GM19452 (cell line): ENCODE measurements around the gene BCAN.
"Not testable (repeated sequence)": the region's sequence is repeated elsewhere in the genome, so short reads cannot be mapped to it uniquely, and the experiment has no call there.

Experiments
- ATAC-seq: cut with Tn5 transposase; IDR thresholded peaks from one replicate; pipeline ENCODE4 v1.9.1; 2021; ENCODE audit not compliant: unreplicated experiment

The BCAN gene

GRCh38 chr1:156641761-156642264 is at the start of gene BCAN:
Gene BCAN (plus strand): TSS chr1:156642117. CDS start chr1:156646055, 3,938 bp downstream.
- no peak for ATAC-seq

GRCh38 chr1:156592158-156592909 is 49.6 kb upstream of the BCAN start:
- ATAC-seq = no peak

GRCh38 chr1:156592910-156593660 is 48.8 kb upstream of the BCAN start:
- ATAC-seq = no peak

- no peak for ATAC-seq
Observed at GRCh38 chr1:156593661-156593989, 48.3 kb upstream of the BCAN start.

GRCh38 chr1:156594190-156594589 is 47.7 kb upstream of the BCAN start:
- no peak for ATAC-seq

- no peak for ATAC-seq
Observed at GRCh38 chr1:156595016-156595415, 46.9 kb upstream of the BCAN start.

- no peak for ATAC-seq
Observed at GRCh38 chr1:156596426-156596825, 45.5 kb upstream of the BCAN start.

GRCh38 chr1:156598125-156598524 is 43.8 kb upstream of the BCAN start:
- ATAC-seq = no peak

GRCh38 chr1:156598731-156599432 is 43.0 kb upstream of the BCAN start:
- no peak for ATAC-seq

GRCh38 chr1:156599811-156600210 is 42.1 kb upstream of the BCAN start:
- ATAC-seq = no peak

GRCh38 chr1:156600733-156601121 is 41.2 kb upstream of the BCAN start:
- ATAC-seq = no peak

GRCh38 chr1:156601122-156601830 is 40.6 kb upstream of the BCAN start, which contains the start of gene GPATCH4:
Gene GPATCH4 (minus strand): TSS chr1:156601479.
- ATAC-seq = no peak

GRCh38 chr1:156601892-156602291 is 40.0 kb upstream of the BCAN start:
- no peak for ATAC-seq

GRCh38 chr1:156602557-156602993 is 39.3 kb upstream of the BCAN start:
- no peak for ATAC-seq

- ATAC-seq = not testable (repeated sequence)
Observed at GRCh38 chr1:156607344-156607743, 34.6 kb upstream of the BCAN start.

- peak; percentile 51 for ATAC-seq
Observed at GRCh38 chr1:156608036-156608674, 33.8 kb upstream of the BCAN start.

- no peak for ATAC-seq
Observed at GRCh38 chr1:156608981-156609380, 32.9 kb upstream of the BCAN start.

GRCh38 chr1:156610072-156610471 is 31.8 kb upstream of the BCAN start:
- ATAC-seq = not testable (repeated sequence)

- no peak for ATAC-seq
Observed at GRCh38 chr1:156612666-156613065, 29.3 kb upstream of the BCAN start.

GRCh38 chr1:156615946-156616345 is 26.0 kb upstream of the BCAN start:
- ATAC-seq = no peak
